Cardiac fibroblast (primary cell): ENCODE measurements around the gene PCDH9.

ENCODE experiments used
- DNase-seq, 2 donors: peaks; one replicate each; pipeline versions ENCODE4 v3.0.0 to v3.0.0-alpha.2; 2010; ENCODE audit warnings: low read depth in 2 of 2
- H3K4me3 ChIP-seq, 2 donors: replicated peaks in 1 of 2; 1 replicate in 1 of 2; 2 replicates in 1 of 2; pipeline ENCODE4 v1.5.1; 2011; ENCODE audit warnings: low read depth in 2 of 2, low read length in 2 of 2, mild to moderate bottlenecking in 2 of 2, moderate library complexity in 1 of 2
- TF ChIP-seq, protein P1 (sequence below): IDR thresholded peaks from one replicate; pipeline ENCODE4 v1.5.1; 2011; ENCODE audit warnings: low read depth, mild to moderate bottlenecking, low read length, inconsistent platforms

Gene PCDH9

GRCh38 chr13:66745307-66745706 is 484.8 kb downstream of the PCDH9 start:
- no peak for DNase-seq
- H3K4me3 ChIP-seq, result no peak overlapping the region
- TF ChIP-seq, protein P1, sequence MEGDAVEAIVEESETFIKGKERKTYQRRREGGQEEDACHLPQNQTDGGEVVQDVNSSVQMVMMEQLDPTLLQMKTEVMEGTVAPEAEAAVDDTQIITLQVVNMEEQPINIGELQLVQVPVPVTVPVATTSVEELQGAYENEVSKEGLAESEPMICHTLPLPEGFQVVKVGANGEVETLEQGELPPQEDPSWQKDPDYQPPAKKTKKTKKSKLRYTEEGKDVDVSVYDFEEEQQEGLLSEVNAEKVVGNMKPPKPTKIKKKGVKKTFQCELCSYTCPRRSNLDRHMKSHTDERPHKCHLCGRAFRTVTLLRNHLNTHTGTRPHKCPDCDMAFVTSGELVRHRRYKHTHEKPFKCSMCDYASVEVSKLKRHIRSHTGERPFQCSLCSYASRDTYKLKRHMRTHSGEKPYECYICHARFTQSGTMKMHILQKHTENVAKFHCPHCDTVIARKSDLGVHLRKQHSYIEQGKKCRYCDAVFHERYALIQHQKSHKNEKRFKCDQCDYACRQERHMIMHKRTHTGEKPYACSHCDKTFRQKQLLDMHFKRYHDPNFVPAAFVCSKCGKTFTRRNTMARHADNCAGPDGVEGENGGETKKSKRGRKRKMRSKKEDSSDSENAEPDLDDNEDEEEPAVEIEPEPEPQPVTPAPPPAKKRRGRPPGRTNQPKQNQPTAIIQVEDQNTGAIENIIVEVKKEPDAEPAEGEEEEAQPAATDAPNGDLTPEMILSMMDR, result no peak

GRCh38 chr13:66723576-66723975 is 506.6 kb downstream of the PCDH9 start:
- TF ChIP-seq, protein P1, result no peak
- no peak overlapping the region for H3K4me3 ChIP-seq
- DNase-seq, result no peak

- TF ChIP-seq, protein P1, result no peak
- no peak overlapping the region for H3K4me3 ChIP-seq
- DNase-seq, result no peak
These were observed 513.6 kb downstream of the PCDH9 start for GRCh38 chr13:66716538-66716937.

GRCh38 chr13:66714795-66715194 is 515.3 kb downstream of the PCDH9 start:
- TF ChIP-seq, protein P1, result no peak
- DNase-seq, result peak; percentile 3 to 12
- no peak overlapping the region for H3K4me3 ChIP-seq

DNA sequence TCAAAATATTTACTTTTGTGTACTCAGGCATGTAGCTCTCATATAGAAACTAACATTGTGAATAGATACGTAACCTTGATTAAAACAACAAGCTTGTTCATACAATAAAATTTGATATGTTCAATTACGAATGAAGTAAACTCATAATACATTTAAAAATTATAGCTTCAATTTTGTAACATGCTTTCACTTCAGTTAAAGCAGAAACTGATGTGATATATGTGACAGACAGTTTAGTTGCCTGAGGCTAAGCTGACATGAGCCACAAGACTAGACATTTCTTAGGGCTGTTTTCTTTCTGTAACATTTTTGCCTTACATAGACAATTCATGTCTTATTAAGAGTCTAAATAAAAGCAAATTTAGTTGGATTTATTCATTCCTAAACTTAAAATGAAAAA is 526.0 kb downstream of the PCDH9 start:
- DNase-seq, result no peak
- H3K4me3 ChIP-seq, result no peak overlapping the region
- TF ChIP-seq, protein P1, result no peak

GRCh38 chr13:66703597-66703996 is 526.5 kb downstream of the PCDH9 start:
- TF ChIP-seq, protein P1, result no peak
- DNase-seq, result no peak
- H3K4me3 ChIP-seq, result no peak overlapping the region

GRCh38 chr13:66700117-66700601 is 530.0 kb downstream of the PCDH9 start:
- peak in 1 of 2 donors; percentile 9 for DNase-seq
- TF ChIP-seq, protein P1, result no peak
- no peak overlapping the region for H3K4me3 ChIP-seq
